Measurements from ENCODE around the gene NRP2.

DNA sequence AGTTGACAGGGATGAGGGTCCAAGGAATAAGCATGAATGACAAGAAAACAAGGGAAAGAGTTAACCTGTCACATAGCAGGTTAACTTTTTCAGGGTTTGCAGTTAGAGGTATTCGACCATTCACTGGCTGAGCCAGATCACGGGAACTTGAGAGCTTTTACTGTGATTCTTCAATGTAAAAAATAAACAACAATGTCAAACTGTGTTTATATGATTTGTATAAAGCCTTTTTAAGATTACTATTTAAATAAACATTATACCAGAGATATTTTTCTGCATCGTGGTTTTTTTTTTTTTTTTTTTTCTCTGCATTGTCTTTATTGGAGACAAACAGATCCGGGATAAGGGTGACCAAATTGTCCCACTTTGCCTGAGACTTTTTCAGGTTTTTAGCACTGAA lies 115.6 kb downstream of the NRP2 start:
- TF ChIP-seq RAD21 (IDR thresholded peaks at IDR 0.05; ENCODE audit: low read depth) (no peak), YY1 (IDR thresholded peaks at IDR 0.05; ENCODE audit: low read depth) (no peak), NFIC (IDR thresholded peaks at IDR 0.05) (no peak), FOXM1 (IDR thresholded peaks at IDR 0.05; ENCODE audit: borderline replicate concordance, low read depth) (no peak), EP300 (IDR thresholded peaks at IDR 0.05; ENCODE audit: borderline replicate concordance) (no peak), TCF12 (IDR thresholded peaks at IDR 0.05; ENCODE audit: low read depth) (no peak), CEBPB (IDR thresholded peaks at IDR 0.05) (no peak), TAF1 (IDR thresholded peaks at IDR 0.05; ENCODE audit: low read depth) (no peak), TEAD4 (IDR thresholded peaks at IDR 0.05) (no peak), EGR1 (IDR thresholded peaks at IDR 0.05) (no peak), CREB1 (IDR thresholded peaks at IDR 0.05; ENCODE audit: low read depth) (no peak)
- TF ChIP-seq, protein P1, sequence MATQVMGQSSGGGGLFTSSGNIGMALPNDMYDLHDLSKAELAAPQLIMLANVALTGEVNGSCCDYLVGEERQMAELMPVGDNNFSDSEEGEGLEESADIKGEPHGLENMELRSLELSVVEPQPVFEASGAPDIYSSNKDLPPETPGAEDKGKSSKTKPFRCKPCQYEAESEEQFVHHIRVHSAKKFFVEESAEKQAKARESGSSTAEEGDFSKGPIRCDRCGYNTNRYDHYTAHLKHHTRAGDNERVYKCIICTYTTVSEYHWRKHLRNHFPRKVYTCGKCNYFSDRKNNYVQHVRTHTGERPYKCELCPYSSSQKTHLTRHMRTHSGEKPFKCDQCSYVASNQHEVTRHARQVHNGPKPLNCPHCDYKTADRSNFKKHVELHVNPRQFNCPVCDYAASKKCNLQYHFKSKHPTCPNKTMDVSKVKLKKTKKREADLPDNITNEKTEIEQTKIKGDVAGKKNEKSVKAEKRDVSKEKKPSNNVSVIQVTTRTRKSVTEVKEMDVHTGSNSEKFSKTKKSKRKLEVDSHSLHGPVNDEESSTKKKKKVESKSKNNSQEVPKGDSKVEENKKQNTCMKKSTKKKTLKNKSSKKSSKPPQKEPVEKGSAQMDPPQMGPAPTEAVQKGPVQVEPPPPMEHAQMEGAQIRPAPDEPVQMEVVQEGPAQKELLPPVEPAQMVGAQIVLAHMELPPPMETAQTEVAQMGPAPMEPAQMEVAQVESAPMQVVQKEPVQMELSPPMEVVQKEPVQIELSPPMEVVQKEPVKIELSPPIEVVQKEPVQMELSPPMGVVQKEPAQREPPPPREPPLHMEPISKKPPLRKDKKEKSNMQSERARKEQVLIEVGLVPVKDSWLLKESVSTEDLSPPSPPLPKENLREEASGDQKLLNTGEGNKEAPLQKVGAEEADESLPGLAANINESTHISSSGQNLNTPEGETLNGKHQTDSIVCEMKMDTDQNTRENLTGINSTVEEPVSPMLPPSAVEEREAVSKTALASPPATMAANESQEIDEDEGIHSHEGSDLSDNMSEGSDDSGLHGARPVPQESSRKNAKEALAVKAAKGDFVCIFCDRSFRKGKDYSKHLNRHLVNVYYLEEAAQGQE (IDR thresholded peaks at IDR 0.05; ENCODE audit: low read depth): no peak
- TF ChIP-seq, protein P2, sequence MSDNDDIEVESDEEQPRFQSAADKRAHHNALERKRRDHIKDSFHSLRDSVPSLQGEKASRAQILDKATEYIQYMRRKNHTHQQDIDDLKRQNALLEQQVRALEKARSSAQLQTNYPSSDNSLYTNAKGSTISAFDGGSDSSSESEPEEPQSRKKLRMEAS (IDR thresholded peaks at IDR 0.05): no peak
- TF ChIP-seq, protein P3, sequence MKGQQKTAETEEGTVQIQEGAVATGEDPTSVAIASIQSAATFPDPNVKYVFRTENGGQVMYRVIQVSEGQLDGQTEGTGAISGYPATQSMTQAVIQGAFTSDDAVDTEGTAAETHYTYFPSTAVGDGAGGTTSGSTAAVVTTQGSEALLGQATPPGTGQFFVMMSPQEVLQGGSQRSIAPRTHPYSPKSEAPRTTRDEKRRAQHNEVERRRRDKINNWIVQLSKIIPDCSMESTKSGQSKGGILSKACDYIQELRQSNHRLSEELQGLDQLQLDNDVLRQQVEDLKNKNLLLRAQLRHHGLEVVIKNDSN (IDR thresholded peaks at IDR 0.05): no peak
